ENCODE data around the gene CBL. TPM values are rescaled to one million over a fixed set of nuclear protein-coding genes. Genes with fewer than 3 reads are reported as not detected.

Gene CBL
- total and polyA plus RNA-seq, 2 donors from 2014 or later, result 2.0 to 20.6 TPM

- H3K27me3 ChIP-seq (ENCODE audit: control insufficient read depth, insufficient read depth, low read length), result no peaks in the 10 kb centered on the region
- intact Hi-C loops (cut with DNase I), result no loop called here
- no peak overlapping the region for H3K4me3 ChIP-seq (ENCODE audit: low read length in 3 of 3)
- DNase-seq, result no peak
- FAIRE-seq, result no peak
- no peaks in the 10 kb centered on the region for H3K36me3 ChIP-seq (ENCODE audit: control insufficient read depth in 2 of 3, insufficient read depth in 3 of 3, low read length in 3 of 3)
- no peaks in the 10 kb centered on the region for H3K9me3 ChIP-seq (ENCODE audit: control insufficient read depth in 2 of 3, insufficient read depth in 1 of 3, low read length in 3 of 3)
- H3K4me1 ChIP-seq (ENCODE audit: control insufficient read depth in 2 of 3, insufficient read depth in 2 of 3, low read depth in 1 of 3, low read length in 3 of 3), result peaks cover 0 to 28% (median 9%) of the 10 kb centered on the region in 3 donors
- H3K9ac ChIP-seq (ENCODE audit: low read length in 3 of 3), result no peak overlapping the region
- H3K27ac ChIP-seq (ENCODE audit: low read depth in 2 of 2, low read length in 2 of 2), result peak overlapping the region; percentile 13 to 41
- no peak for TF ChIP-seq CTCF (IDR thresholded peaks at IDR 0.05; ENCODE audit: borderline replicate concordance, extremely low read depth, insufficient read depth)
Measured at GRCh38 chr11:119317592-119318239, 111.6 kb downstream of the CBL start.

DNA sequence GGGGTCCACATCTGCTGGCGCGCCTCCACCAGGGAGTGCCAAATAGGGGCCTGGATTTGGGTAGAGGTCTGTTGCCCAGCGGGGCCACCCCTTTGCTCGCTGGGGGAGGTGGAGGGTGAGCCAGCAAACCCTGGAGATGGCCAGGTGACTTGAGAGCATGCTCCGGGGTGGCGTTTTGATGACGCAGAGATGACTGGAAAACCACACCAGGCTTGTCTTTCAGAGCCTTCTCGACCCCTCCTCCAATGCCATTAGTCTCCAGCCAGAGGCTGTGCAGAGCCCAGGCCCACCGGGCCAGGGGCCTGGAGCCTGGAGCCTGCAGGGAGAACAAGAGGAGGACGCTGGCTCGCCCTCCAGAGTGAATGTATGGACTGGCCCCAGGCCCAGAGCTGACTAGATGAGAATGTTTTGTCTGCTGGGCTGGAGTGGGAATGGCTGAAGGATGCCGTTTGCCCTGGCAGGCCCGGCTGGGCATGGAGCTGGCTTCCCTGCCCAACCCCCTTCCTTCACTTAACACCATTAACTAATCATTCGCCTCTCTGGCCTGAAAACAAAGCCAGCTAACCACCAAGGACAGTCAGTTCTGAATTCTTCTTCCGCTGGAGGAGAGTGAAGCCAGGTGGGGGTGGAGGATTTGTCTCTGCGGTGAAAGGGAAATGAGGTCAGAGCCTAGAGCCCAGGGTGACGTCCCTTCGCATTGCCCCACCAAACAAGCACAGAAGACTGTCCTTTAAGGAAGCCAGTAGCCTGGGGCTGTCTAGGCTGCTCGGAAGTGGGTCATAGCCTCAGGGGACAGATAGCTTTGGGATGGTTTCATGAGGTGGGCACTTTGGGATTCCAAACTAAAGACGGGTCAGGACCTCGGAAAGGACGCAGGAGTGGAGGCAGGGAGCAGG lies 112.3 kb downstream of the CBL start:
- no peaks in the 10 kb centered on the region for H3K9me3 ChIP-seq (ENCODE audit: control insufficient read depth in 2 of 3, insufficient read depth in 1 of 3, low read length in 3 of 3)
- no peak overlapping the region for H3K4me3 ChIP-seq (ENCODE audit: low read length in 3 of 3)
- no peak overlapping the region for H3K9ac ChIP-seq (ENCODE audit: low read length in 3 of 3)
- DNase-seq, result peak in 1 of 5 donors; percentile 67
- intact Hi-C loops (cut with DNase I), result no loop called here
- H3K27me3 ChIP-seq (ENCODE audit: control insufficient read depth, insufficient read depth, low read length), result no peaks in the 10 kb centered on the region
- no peaks in the 10 kb centered on the region for H3K36me3 ChIP-seq (ENCODE audit: control insufficient read depth in 2 of 3, insufficient read depth in 3 of 3, low read length in 3 of 3)
- peaks cover 0 to 28% (median 9%) of the 10 kb centered on the region in 3 donors for H3K4me1 ChIP-seq (ENCODE audit: control insufficient read depth in 2 of 3, insufficient read depth in 2 of 3, low read depth in 1 of 3, low read length in 3 of 3)
- peak overlapping the region; percentile 57 to 78 for H3K27ac ChIP-seq (ENCODE audit: low read depth in 2 of 2, low read length in 2 of 2)
- no peak for TF ChIP-seq CTCF (IDR thresholded peaks at IDR 0.05; ENCODE audit: borderline replicate concordance, extremely low read depth, insufficient read depth)
- FAIRE-seq, result no peak

DNA sequence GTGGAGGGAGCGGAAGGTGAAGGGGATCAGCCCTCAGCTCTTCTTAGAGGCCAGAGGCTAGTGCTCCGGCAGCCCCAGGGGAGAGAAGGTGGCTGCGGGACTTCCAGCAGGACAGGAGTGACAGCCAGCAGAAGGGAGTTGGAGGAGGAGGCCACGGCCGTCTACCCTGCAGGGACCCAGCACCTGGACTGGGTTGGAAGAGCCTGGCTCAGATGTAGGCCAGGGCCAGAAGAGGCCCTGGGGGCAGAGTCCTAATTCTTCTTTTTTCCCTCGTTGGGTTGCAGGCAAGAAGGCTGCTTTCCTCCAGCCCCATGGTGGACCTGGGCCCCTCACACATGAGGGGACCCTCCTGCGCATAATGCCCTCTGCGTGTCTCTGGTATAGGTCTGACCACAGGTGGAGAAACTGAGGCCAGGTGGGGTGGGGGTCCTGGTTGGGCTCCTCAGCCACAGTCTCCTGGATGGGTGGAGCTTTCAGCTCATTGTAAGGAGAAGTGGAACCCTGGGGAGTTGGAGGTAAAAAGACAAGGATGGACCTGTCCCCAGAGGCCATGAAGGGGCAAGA lies 113.1 kb downstream of the CBL start:
- no peak for TF ChIP-seq CTCF (IDR thresholded peaks at IDR 0.05; ENCODE audit: borderline replicate concordance, extremely low read depth, insufficient read depth)
- no peak overlapping the region for H3K9ac ChIP-seq (ENCODE audit: low read length in 3 of 3)
- FAIRE-seq (no peak), DNase-seq (peak in 1 of 5 donors; percentile 56)
- peak overlapping the region; percentile 57 to 78 for H3K27ac ChIP-seq (ENCODE audit: low read depth in 2 of 2, low read length in 2 of 2)
- H3K36me3 ChIP-seq (ENCODE audit: control insufficient read depth in 2 of 3, insufficient read depth in 3 of 3, low read length in 3 of 3), result no peaks in the 10 kb centered on the region
- H3K9me3 ChIP-seq (ENCODE audit: control insufficient read depth in 2 of 3, insufficient read depth in 1 of 3, low read length in 3 of 3), result no peaks in the 10 kb centered on the region
- peaks cover 0 to 28% (median 9%) of the 10 kb centered on the region in 3 donors for H3K4me1 ChIP-seq (ENCODE audit: control insufficient read depth in 2 of 3, insufficient read depth in 2 of 3, low read depth in 1 of 3, low read length in 3 of 3)
- H3K27me3 ChIP-seq (ENCODE audit: control insufficient read depth, insufficient read depth, low read length), result no peaks in the 10 kb centered on the region
- intact Hi-C loops (cut with DNase I), result no loop called here
- H3K4me3 ChIP-seq (ENCODE audit: low read length in 3 of 3), result no peak overlapping the region

Data from kidney (tissue), 14 donors.